Central memory CD8-positive, alpha-beta T cell (primary cell): ENCODE data around the gene NAGPA.

Experiments used
- ATAC-seq: fragments of 150-1000 bp; cut with Tn5 transposase; replicated peaks from 2 replicates; pipeline ENCODE4 v1.10.0; 2022; ENCODE audit warnings: mild to moderate bottlenecking, moderate FRiP score, moderate number of reproducible peaks; ENCODE audit not compliant: poor library complexity, severe bottlenecking; ENCODE audit errors: extremely low read depth
- DNase-seq, 2 donors: peaks; one replicate each; pipeline ENCODE4 v3.0.0; 2021; ENCODE audit warnings: low spot score in 2 of 2
- H3K27ac Mint-ChIP-seq: one replicate; pipeline ENCODE4 v1.8.0; 2022; ENCODE audit warnings: low read depth, mild to moderate bottlenecking, moderate library complexity, mixed read lengths
- H3K27me3 Mint-ChIP-seq: one replicate; pipeline ENCODE4 v1.8.0; 2022; ENCODE audit warnings: mixed read lengths
- H3K36me3 Mint-ChIP-seq: one replicate; pipeline ENCODE4 v1.8.0; 2022; ENCODE audit warnings: mild to moderate bottlenecking, moderate library complexity, mixed read lengths; ENCODE audit not compliant: insufficient read depth
- H3K4me1 Mint-ChIP-seq: one replicate; pipeline ENCODE4 v1.8.0; 2022; ENCODE audit warnings: mixed read lengths
- H3K4me3 Mint-ChIP-seq: one replicate; pipeline ENCODE4 v1.8.0; 2022; ENCODE audit warnings: mild to moderate bottlenecking, moderate library complexity, mixed read lengths
- H3K9me3 Mint-ChIP-seq: one replicate; pipeline ENCODE4 v1.8.0; 2022; ENCODE audit warnings: mixed read lengths

NAGPA gene

GRCh38 chr16:4984174-4984990 is 49.4 kb downstream of the NAGPA start:
- Mint-ChIP-seq H3K4me1 (peaks cover 7% of the 10 kb centered on the region), H3K4me3 (no peak overlapping the region), H3K27ac (no peak overlapping the region), H3K9me3 (no peaks in the 10 kb centered on the region), H3K27me3 (peaks cover 51% of the 10 kb centered on the region), H3K36me3 (no peaks in the 10 kb centered on the region)
- DNase-seq = no peak
- no peak for ATAC-seq

GRCh38 chr16:4982056-4982867 is 51.5 kb downstream of the NAGPA start:
- peaks cover 45% of the 10 kb centered on the region for H3K27me3 Mint-ChIP-seq
- DNase-seq (no peak), ATAC-seq (no peak)
- no peaks in the 10 kb centered on the region for H3K9me3 Mint-ChIP-seq
- H3K4me3 Mint-ChIP-seq = no peak overlapping the region
- no peak overlapping the region for H3K27ac Mint-ChIP-seq
- no peaks in the 10 kb centered on the region for H3K36me3 Mint-ChIP-seq
- H3K4me1 Mint-ChIP-seq = no peaks in the 10 kb centered on the region

DNA sequence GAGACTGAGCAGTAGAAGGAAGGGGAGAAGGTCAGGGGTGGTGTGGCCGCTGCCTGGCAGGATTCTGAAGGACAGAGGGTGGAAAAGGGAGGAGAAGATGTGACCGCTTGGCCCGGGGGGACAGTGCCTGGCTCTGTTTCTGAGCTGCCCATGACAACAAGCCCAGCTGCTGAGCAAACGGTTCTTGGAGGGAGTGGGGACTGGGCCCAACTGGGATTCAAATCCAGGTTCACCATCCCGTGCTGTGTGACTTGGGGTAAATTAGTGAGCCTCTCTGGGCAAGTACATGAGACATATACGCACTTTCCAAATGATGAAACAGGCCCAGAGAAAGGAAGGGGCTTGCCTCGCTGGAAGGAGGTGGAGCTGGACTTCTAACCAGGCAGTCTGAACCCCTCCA is 52.3 kb downstream of the NAGPA start:
- Mint-ChIP-seq H3K27ac (no peak overlapping the region), H3K4me3 (no peak overlapping the region), H3K9me3 (no peaks in the 10 kb centered on the region), H3K36me3 (no peaks in the 10 kb centered on the region), H3K4me1 (no peaks in the 10 kb centered on the region), H3K27me3 (peaks cover 37% of the 10 kb centered on the region)
- DNase-seq = no peak
- no peak for ATAC-seq

DNA sequence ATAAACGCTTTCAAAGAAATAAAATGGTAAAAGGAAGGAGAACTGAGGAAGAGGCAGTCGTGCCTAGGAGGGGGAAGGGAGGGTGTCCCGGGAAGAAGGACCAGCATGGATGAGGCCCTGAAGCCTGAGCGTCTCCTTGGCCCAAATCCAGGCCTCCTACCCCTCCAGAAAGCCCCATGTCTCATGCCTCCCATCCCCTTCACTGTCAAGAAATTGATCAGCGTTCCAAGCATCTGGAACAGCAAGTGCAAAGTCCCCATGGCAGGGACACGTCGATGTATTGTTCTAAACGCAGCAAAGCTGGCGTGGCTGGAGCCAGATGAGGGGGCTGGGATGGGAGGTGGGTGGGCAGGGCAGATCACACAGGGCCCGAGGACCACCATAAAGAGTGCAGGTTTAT is 53.0 kb downstream of the NAGPA start:
- H3K36me3 Mint-ChIP-seq = peaks cover 2% of the 10 kb centered on the region
- H3K27me3 Mint-ChIP-seq = peaks cover 33% of the 10 kb centered on the region
- no peak for ATAC-seq
- no peak overlapping the region for H3K27ac Mint-ChIP-seq
- no peak for DNase-seq
- H3K9me3 Mint-ChIP-seq = no peaks in the 10 kb centered on the region
- H3K4me3 Mint-ChIP-seq = no peak overlapping the region
- no peaks in the 10 kb centered on the region for H3K4me1 Mint-ChIP-seq

GRCh38 chr16:4979736-4980660 is 53.7 kb downstream of the NAGPA start:
- Mint-ChIP-seq H3K27me3 (peaks cover 40% of the 10 kb centered on the region), H3K36me3 (peaks cover 2% of the 10 kb centered on the region), H3K4me3 (no peak overlapping the region), H3K27ac (no peak overlapping the region), H3K4me1 (no peaks in the 10 kb centered on the region), H3K9me3 (no peaks in the 10 kb centered on the region)
- ATAC-seq (no peak), DNase-seq (no peak)

DNA sequence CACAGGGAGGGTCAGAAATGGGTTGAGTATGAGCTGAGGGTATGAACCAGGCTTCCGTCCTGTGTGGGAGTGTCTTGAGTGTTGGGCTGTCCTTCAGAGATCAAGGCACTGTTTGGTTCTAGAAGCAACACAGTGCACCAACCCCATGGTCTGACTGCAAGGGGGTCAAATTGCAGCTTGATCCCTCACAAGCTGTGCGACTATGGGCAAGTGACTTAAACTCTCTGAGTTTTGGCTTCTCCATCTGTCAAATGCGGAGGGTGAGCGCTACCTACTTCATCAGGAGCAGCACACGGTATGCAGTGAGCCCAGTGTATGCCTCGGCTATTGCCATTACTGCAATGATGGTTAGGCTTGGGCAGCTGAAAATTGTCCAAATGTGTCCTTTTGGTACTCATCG is 54.6 kb downstream of the NAGPA start:
- Mint-ChIP-seq H3K4me1 (no peaks in the 10 kb centered on the region), H3K27ac (no peak overlapping the region), H3K36me3 (peaks cover 3% of the 10 kb centered on the region), H3K4me3 (no peak overlapping the region), H3K27me3 (peaks cover 40% of the 10 kb centered on the region), H3K9me3 (no peaks in the 10 kb centered on the region)
- ATAC-seq = no peak
- DNase-seq = no peak

DNA sequence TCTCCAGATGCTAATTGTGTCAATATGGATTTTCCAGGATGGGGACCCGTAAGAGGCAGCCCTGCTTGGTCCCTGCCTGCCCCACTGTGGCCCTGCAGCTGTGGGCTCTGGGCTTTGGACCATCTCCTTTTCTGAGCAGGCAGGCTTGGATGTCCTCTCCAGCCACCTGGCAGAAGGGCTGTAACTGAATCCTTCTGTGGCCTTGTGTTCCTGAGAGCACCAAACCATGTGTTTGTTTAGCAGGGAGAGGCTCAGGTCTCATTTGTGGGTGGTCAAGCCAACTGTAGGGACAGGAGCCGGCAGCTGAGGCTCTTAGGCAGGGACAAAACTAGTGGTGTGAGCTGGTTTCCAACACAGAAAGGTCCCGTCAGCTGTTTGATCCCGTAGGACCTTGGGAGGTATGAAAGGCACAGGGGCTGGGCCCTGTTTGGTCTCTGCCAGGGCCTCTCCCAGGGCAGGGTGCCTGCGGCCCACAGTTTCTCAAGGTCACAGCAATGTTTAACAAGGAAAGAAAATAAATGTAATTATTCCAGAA is 57.1 kb downstream of the NAGPA start:
- no peak overlapping the region for H3K4me3 Mint-ChIP-seq
- DNase-seq (no peak), ATAC-seq (no peak)
- H3K4me1 Mint-ChIP-seq = no peaks in the 10 kb centered on the region
- no peak overlapping the region for H3K27ac Mint-ChIP-seq
- peaks cover 50% of the 10 kb centered on the region for H3K27me3 Mint-ChIP-seq
- H3K36me3 Mint-ChIP-seq = peaks cover 3% of the 10 kb centered on the region
- H3K9me3 Mint-ChIP-seq = no peaks in the 10 kb centered on the region

DNA sequence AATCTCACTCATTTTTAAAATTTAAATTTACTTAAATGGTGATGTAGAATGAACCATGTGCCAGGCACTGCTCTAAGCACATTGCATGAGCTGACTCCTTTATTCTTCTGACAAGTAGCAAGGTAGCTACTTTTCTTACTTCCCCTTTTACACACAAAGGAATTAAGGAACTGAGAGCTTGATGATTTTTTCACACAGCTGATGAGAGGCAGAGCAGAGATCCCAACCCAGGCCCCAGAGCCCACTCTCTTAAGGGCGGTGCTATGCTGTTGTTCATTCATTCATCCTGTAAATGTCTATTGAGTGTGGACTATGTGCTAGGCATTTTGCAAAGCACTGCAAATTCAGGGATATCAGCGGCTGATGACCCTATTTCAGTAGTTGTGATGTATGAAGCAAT is 57.7 kb downstream of the NAGPA start:
- H3K9me3 Mint-ChIP-seq = no peaks in the 10 kb centered on the region
- DNase-seq (no peak), ATAC-seq (no peak)
- H3K27ac Mint-ChIP-seq = no peak overlapping the region
- no peaks in the 10 kb centered on the region for H3K4me1 Mint-ChIP-seq
- H3K36me3 Mint-ChIP-seq = peaks cover 3% of the 10 kb centered on the region
- H3K4me3 Mint-ChIP-seq = no peak overlapping the region
- H3K27me3 Mint-ChIP-seq = peaks cover 51% of the 10 kb centered on the region
